GM23338 (cell line): ENCODE measurements around the gene GIMAP5. TPM values are rescaled to one million over a fixed set of nuclear protein-coding genes. Genes with fewer than 3 reads are reported as not detected.

ENCODE experiments used
- ATAC-seq: fragments of 200-7000 bp; cut with Tn5 transposase; 3 replicates; pipeline ENCODE4 v1.9.1; 2020
- DNase-seq: peaks from one replicate; pipeline ENCODE4 v3.0.0-alpha.2; 2015; ENCODE audit warnings: low spot score
- H2AFZ ChIP-seq: fragments of 200-600 bp; sonication (generic); 2 replicates; pipeline ENCODE4 v1.8.0; 2016; ENCODE audit warnings: antibody characterized with exemption, mild to moderate bottlenecking, moderate library complexity
- H3F3A ChIP-seq: fragments of 200-600 bp; sonication (generic); replicated peaks from 2 replicates; pipeline ENCODE4 v1.8.0; 2017; ENCODE audit warnings: antibody characterized with exemption, mixed run types, low read depth
- H3K27ac ChIP-seq: fragments of 200-600 bp; sonication (generic); 2 replicates; pipeline ENCODE4 v1.6.1; 2016; ENCODE audit warnings: low read depth
- H3K27me3 ChIP-seq: fragments of 200-600 bp; sonication (generic); 2 replicates; pipeline ENCODE4 v1.8.0; 2016; ENCODE audit warnings: mild to moderate bottlenecking, mixed run types, moderate library complexity; ENCODE audit not compliant: insufficient read depth
- H3K36me3 ChIP-seq: fragments of 200-600 bp; sonication (generic); 2 replicates; pipeline ENCODE4 v1.8.0; 2016; ENCODE audit warnings: mild to moderate bottlenecking; ENCODE audit not compliant: insufficient read depth
- H3K4me1 ChIP-seq: fragments of 200-600 bp; sonication (generic); 2 replicates; pipeline ENCODE4 v1.8.0; 2016; ENCODE audit warnings: mild to moderate bottlenecking, moderate library complexity; ENCODE audit not compliant: insufficient read depth
- H3K4me2 ChIP-seq: fragments of 200-600 bp; sonication (generic); 2 replicates; pipeline ENCODE4 v1.7.1; 2017; ENCODE audit warnings: mixed run types
- H3K4me3 ChIP-seq: fragments of 200-600 bp; sonication (generic); 2 replicates; pipeline ENCODE4 v1.6.1; 2016; ENCODE audit warnings: mixed run types
- H3K79me2 ChIP-seq: fragments of 200-600 bp; sonication (generic); replicated peaks from 2 replicates; pipeline ENCODE4 v1.8.0; 2017; ENCODE audit warnings: mild to moderate bottlenecking; ENCODE audit not compliant: insufficient read depth
- H3K9me2 ChIP-seq: fragments of 200-600 bp; sonication (generic); 2 replicates; pipeline ENCODE4 v1.8.0; 2017; ENCODE audit not compliant: insufficient read depth
- H4K20me1 ChIP-seq: fragments of 200-600 bp; sonication (generic); replicated peaks from 2 replicates; pipeline ENCODE4 v1.8.0; 2017; ENCODE audit warnings: mild to moderate bottlenecking; ENCODE audit not compliant: insufficient read depth
- H3K27ac Mint-ChIP-seq: 2 replicates; pipeline ENCODE4 v1.8.0; 2020; ENCODE audit warnings: inconsistent platforms, mild to moderate bottlenecking, moderate library complexity, mixed read lengths
- H3K27me3 Mint-ChIP-seq: 3 replicates; pipeline ENCODE4 v1.8.0; 2022; ENCODE audit warnings: low read depth, mild to moderate bottlenecking, moderate library complexity, mixed read lengths, inconsistent platforms; ENCODE audit not compliant: insufficient read depth, poor library complexity
- H3K36me3 Mint-ChIP-seq: 3 replicates; pipeline ENCODE4 v1.8.0; 2021; ENCODE audit warnings: low read depth, mild to moderate bottlenecking, inconsistent platforms, moderate library complexity, mixed read lengths
- H3K4me1 Mint-ChIP-seq: 3 replicates; pipeline ENCODE4 v1.8.0; 2020; ENCODE audit warnings: mild to moderate bottlenecking, inconsistent platforms, mixed read lengths
- H3K4me3 Mint-ChIP-seq: 3 replicates; pipeline ENCODE4 v1.8.0; 2021; ENCODE audit warnings: moderate library complexity, mild to moderate bottlenecking, inconsistent platforms, mixed read lengths
- H3K9me3 Mint-ChIP-seq: 3 replicates; pipeline ENCODE4 v1.8.0; 2020; ENCODE audit warnings: moderate library complexity, mild to moderate bottlenecking, inconsistent platforms, mixed read lengths
- CREB1 ChIP-seq: fragments of 250-450 bp; sonication (Bioruptor Pico); IDR thresholded peaks from 2 replicates; pipeline ENCODE4 v1.5.0; 2020; ENCODE audit warnings: low read depth, mild to moderate bottlenecking, moderate library complexity
- EZH2 ChIP-seq: fragments of 200-600 bp; sonication (generic); IDR thresholded peaks from one replicate; pipeline ENCODE4 v1.8.0; 2017; ENCODE audit warnings: antibody characterized with exemption, mild to moderate bottlenecking, low read depth; ENCODE audit not compliant: unreplicated experiment
- EZH2phosphoT487 ChIP-seq: fragments of 200-600 bp; sonication (generic); IDR thresholded peaks from one replicate; pipeline ENCODE4 v1.8.1; 2018; ENCODE audit warnings: antibody characterized with exemption; ENCODE audit not compliant: unreplicated experiment
- JUNB ChIP-seq: IDR thresholded peaks from one replicate; pipeline ENCODE4 v1.6.1; 2016; ENCODE audit warnings: antibody characterized with exemption; ENCODE audit not compliant: unreplicated experiment
- NANOG ChIP-seq: IDR thresholded peaks from 2 replicates; pipeline ENCODE4 v1.6.1; 2016; ENCODE audit warnings: antibody characterized with exemption, borderline replicate concordance
- POLR2AphosphoS5 ChIP-seq: IDR thresholded peaks from 2 replicates; pipeline ENCODE4 v1.6.1; 2016; ENCODE audit warnings: antibody characterized with exemption, low read depth
- STAT1 ChIP-seq: IDR thresholded peaks from one replicate; pipeline ENCODE4 v1.6.1; 2016; ENCODE audit warnings: antibody characterized with exemption; ENCODE audit not compliant: unreplicated experiment
- ZNF114 ChIP-seq: fragments of 250-450 bp; sonication (Bioruptor Pico); IDR thresholded peaks from 2 replicates; pipeline ENCODE4 v1.5.0; 2020; ENCODE audit warnings: mild to moderate bottlenecking, moderate library complexity
- ZNF331 ChIP-seq: fragments of 250-450 bp; sonication (Bioruptor Pico); IDR thresholded peaks from 2 replicates; pipeline ENCODE4 v1.5.0; 2020; ENCODE audit warnings: low read depth, mild to moderate bottlenecking, moderate library complexity
- polyA plus RNA-seq: library from polyadenylated mRNA; unstranded; fragments of >200 nt; fragmentation: Nextera tagmentation; extraction: Ambion mirVana; gene quantifications from 2 replicates; pipeline ENCODE4 v1.2.1, GENCODE V29; 2016
- total RNA-seq: library from RNA; depleted of rRNA; stranded (reverse); fragments of >200 nt; shearing (Covaris generic); gene quantifications from 2 replicates; pipeline ENCODE4 v1.2.3, GENCODE V29; 2014
- TF ChIP-seq, protein P1 (sequence below), 2 experiments: fragments of 200-600 bp in 1 of 2; sonication (generic) in 1 of 2; conservative IDR thresholded peaks; 2 replicates each; pipeline versions ENCODE4 v1.5.1 to v1.6.1; 2016 to 2017; ENCODE audit warnings: antibody characterized with exemption in 2 of 2, low read depth in 2 of 2, mild to moderate bottlenecking in 2 of 2, moderate library complexity in 1 of 2
- TF ChIP-seq, protein P2 (sequence below): IDR thresholded peaks from 2 replicates; pipeline ENCODE4 v1.6.1; 2016; ENCODE audit warnings: antibody characterized with exemption
- TF ChIP-seq, protein P3 (sequence below): fragments of 250-450 bp; sonication (Bioruptor Pico); IDR thresholded peaks from 2 replicates; pipeline ENCODE4 v1.5.0; 2020; ENCODE audit warnings: mild to moderate bottlenecking, moderate library complexity
- TF ChIP-seq, protein P4 (sequence below): IDR thresholded peaks from one replicate; pipeline ENCODE4 v1.6.1; 2018; ENCODE audit warnings: antibody characterized with exemption; ENCODE audit not compliant: unreplicated experiment

The GIMAP5 gene
- total and polyA plus RNA-seq, 2 experiments from 2014 or later, result not detected

DNA sequence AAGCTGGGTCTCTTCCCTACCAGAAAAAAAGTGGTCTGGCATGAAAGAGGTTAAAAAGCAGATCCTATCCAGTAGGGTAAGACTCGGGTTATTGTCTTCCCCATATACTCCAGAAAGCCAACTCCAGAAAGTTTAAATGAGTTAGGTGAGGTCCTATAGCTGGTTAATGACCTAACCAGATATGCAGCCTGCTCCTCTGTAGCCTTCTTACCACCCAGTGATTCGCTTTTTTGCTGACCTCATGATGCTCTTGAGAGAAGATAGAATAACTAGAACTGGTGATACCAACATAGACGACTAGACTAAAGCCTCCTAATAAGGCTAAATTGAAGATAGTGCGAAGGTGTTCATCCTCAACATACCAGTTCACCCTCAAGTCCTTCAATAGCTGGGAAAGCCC lies 21.5 kb upstream of the GIMAP5 start:
- Histone ChIP-seq H2AFZ (no peak overlapping the region), H3K9me2 (no peaks in the 10 kb centered on the region), H3K4me3 (no peak overlapping the region), H3K4me1 (no peaks in the 10 kb centered on the region), H3K27ac (no peak overlapping the region), H3K79me2 (no peaks in the 10 kb centered on the region), H3K4me2 (no peak overlapping the region), H3F3A (no peaks in the 10 kb centered on the region), H3K27me3 (peaks cover 9% of the 10 kb centered on the region; the same call in 1 of the 2 replicates), H3K36me3 (no peaks in the 10 kb centered on the region), H4K20me1 (no peaks in the 10 kb centered on the region)
- ATAC-seq, result no peak
- H3K4me3 Mint-ChIP-seq, result no peak overlapping the region
- no peak overlapping the region for H3K27ac Mint-ChIP-seq
- H3K27me3 Mint-ChIP-seq, result peaks cover 13% of the 10 kb centered on the region
- TF ChIP-seq NANOG (no peak), POLR2AphosphoS5 (no peak), EZH2 (no peak), ZNF114 (CRISPR knock-in tag) (no peak), CREB1 (CRISPR knock-in tag) (no peak), ZNF331 (CRISPR knock-in tag) (no peak), JUNB (no peak), EZH2phosphoT487 (no peak), STAT1 (no peak)
- TF ChIP-seq, protein P1, sequence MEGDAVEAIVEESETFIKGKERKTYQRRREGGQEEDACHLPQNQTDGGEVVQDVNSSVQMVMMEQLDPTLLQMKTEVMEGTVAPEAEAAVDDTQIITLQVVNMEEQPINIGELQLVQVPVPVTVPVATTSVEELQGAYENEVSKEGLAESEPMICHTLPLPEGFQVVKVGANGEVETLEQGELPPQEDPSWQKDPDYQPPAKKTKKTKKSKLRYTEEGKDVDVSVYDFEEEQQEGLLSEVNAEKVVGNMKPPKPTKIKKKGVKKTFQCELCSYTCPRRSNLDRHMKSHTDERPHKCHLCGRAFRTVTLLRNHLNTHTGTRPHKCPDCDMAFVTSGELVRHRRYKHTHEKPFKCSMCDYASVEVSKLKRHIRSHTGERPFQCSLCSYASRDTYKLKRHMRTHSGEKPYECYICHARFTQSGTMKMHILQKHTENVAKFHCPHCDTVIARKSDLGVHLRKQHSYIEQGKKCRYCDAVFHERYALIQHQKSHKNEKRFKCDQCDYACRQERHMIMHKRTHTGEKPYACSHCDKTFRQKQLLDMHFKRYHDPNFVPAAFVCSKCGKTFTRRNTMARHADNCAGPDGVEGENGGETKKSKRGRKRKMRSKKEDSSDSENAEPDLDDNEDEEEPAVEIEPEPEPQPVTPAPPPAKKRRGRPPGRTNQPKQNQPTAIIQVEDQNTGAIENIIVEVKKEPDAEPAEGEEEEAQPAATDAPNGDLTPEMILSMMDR (conservative IDR thresholded peaks at IDR 0.05; ENCODE audit: low read depth in 2 of 2), result no peak
- TF ChIP-seq, protein P2, sequence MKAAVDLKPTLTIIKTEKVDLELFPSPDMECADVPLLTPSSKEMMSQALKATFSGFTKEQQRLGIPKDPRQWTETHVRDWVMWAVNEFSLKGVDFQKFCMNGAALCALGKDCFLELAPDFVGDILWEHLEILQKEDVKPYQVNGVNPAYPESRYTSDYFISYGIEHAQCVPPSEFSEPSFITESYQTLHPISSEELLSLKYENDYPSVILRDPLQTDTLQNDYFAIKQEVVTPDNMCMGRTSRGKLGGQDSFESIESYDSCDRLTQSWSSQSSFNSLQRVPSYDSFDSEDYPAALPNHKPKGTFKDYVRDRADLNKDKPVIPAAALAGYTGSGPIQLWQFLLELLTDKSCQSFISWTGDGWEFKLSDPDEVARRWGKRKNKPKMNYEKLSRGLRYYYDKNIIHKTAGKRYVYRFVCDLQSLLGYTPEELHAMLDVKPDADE, result no peak
- TF ChIP-seq, protein P3, sequence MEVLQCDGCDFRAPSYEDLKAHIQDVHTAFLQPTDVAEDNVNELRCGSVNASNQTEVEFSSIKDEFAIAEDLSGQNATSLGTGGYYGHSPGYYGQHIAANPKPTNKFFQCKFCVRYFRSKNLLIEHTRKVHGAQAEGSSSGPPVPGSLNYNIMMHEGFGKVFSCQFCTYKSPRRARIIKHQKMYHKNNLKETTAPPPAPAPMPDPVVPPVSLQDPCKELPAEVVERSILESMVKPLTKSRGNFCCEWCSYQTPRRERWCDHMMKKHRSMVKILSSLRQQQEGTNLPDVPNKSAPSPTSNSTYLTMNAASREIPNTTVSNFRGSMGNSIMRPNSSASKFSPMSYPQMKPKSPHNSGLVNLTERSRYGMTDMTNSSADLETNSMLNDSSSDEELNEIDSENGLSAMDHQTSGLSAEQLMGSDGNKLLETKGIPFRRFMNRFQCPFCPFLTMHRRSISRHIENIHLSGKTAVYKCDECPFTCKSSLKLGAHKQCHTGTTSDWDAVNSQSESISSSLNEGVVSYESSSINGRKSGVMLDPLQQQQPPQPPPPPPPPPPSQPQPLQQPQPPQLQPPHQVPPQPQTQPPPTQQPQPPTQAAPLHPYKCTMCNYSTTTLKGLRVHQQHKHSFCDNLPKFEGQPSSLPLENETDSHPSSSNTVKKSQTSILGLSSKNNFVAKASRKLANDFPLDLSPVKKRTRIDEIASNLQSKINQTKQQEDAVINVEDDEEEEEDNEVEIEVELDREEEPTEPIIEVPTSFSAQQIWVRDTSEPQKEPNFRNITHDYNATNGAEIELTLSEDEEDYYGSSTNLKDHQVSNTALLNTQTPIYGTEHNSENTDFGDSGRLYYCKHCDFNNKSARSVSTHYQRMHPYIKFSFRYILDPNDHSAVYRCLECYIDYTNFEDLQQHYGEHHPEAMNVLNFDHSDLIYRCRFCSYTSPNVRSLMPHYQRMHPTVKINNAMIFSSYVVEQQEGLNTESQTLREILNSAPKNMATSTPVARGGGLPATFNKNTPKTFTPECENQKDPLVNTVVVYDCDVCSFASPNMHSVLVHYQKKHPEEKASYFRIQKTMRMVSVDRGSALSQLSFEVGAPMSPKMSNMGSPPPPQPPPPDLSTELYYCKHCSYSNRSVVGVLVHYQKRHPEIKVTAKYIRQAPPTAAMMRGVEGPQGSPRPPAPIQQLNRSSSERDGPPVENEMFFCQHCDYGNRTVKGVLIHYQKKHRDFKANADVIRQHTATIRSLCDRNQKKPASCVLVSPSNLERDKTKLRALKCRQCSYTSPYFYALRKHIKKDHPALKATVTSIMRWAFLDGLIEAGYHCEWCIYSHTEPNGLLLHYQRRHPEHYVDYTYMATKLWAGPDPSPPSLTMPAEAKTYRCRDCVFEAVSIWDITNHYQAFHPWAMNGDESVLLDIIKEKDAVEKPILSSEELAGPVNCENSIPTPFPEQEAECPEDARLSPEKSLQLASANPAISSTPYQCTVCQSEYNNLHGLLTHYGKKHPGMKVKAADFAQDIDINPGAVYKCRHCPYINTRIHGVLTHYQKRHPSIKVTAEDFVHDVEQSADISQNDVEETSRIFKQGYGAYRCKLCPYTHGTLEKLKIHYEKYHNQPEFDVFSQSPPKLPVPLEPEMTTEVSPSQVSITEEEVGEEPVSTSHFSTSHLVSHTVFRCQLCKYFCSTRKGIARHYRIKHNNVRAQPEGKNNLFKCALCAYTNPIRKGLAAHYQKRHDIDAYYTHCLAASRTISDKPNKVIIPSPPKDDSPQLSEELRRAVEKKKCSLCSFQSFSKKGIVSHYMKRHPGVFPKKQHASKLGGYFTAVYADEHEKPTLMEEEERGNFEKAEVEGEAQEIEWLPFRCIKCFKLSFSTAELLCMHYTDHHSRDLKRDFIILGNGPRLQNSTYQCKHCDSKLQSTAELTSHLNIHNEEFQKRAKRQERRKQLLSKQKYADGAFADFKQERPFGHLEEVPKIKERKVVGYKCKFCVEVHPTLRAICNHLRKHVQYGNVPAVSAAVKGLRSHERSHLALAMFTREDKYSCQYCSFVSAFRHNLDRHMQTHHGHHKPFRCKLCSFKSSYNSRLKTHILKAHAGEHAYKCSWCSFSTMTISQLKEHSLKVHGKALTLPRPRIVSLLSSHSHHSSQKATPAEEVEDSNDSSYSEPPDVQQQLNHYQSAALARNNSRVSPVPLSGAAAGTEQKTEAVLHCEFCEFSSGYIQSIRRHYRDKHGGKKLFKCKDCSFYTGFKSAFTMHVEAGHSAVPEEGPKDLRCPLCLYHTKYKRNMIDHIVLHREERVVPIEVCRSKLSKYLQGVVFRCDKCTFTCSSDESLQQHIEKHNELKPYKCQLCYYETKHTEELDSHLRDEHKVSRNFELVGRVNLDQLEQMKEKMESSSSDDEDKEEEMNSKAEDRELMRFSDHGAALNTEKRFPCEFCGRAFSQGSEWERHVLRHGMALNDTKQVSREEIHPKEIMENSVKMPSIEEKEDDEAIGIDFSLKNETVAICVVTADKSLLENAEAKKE (CRISPR knock-in tag), result no peak
- TF ChIP-seq, protein P4, sequence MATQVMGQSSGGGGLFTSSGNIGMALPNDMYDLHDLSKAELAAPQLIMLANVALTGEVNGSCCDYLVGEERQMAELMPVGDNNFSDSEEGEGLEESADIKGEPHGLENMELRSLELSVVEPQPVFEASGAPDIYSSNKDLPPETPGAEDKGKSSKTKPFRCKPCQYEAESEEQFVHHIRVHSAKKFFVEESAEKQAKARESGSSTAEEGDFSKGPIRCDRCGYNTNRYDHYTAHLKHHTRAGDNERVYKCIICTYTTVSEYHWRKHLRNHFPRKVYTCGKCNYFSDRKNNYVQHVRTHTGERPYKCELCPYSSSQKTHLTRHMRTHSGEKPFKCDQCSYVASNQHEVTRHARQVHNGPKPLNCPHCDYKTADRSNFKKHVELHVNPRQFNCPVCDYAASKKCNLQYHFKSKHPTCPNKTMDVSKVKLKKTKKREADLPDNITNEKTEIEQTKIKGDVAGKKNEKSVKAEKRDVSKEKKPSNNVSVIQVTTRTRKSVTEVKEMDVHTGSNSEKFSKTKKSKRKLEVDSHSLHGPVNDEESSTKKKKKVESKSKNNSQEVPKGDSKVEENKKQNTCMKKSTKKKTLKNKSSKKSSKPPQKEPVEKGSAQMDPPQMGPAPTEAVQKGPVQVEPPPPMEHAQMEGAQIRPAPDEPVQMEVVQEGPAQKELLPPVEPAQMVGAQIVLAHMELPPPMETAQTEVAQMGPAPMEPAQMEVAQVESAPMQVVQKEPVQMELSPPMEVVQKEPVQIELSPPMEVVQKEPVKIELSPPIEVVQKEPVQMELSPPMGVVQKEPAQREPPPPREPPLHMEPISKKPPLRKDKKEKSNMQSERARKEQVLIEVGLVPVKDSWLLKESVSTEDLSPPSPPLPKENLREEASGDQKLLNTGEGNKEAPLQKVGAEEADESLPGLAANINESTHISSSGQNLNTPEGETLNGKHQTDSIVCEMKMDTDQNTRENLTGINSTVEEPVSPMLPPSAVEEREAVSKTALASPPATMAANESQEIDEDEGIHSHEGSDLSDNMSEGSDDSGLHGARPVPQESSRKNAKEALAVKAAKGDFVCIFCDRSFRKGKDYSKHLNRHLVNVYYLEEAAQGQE, result no peak
- H3K4me1 Mint-ChIP-seq, result no peaks in the 10 kb centered on the region
- no peak for DNase-seq
- H3K9me3 Mint-ChIP-seq, result peaks cover 14% of the 10 kb centered on the region
- H3K36me3 Mint-ChIP-seq, result no peaks in the 10 kb centered on the region
